ENCODE data around the gene AP2A1.

DNA sequence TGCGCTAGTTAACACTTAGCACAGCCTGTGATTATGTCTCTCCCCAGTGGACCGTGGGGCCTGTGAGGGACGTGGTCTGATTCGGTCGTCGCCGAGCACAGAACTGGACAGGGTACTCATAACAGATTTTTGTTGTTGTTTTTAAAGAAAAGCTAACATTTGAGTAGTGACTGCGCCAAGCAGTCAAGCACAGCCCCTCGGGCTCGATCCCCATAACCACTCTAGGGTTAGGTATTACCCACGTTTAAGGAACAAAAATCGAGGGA lies 83.4 kb downstream of the AP2A1 start:
- TF ChIP-seq EZH2 (IDR thresholded peaks at IDR 0.05; ENCODE audit: borderline replicate concordance, low read length): no peak
- TF ChIP-seq, protein P1, sequence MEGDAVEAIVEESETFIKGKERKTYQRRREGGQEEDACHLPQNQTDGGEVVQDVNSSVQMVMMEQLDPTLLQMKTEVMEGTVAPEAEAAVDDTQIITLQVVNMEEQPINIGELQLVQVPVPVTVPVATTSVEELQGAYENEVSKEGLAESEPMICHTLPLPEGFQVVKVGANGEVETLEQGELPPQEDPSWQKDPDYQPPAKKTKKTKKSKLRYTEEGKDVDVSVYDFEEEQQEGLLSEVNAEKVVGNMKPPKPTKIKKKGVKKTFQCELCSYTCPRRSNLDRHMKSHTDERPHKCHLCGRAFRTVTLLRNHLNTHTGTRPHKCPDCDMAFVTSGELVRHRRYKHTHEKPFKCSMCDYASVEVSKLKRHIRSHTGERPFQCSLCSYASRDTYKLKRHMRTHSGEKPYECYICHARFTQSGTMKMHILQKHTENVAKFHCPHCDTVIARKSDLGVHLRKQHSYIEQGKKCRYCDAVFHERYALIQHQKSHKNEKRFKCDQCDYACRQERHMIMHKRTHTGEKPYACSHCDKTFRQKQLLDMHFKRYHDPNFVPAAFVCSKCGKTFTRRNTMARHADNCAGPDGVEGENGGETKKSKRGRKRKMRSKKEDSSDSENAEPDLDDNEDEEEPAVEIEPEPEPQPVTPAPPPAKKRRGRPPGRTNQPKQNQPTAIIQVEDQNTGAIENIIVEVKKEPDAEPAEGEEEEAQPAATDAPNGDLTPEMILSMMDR (conservative IDR thresholded peaks at IDR 0.05 in 1 of 2, IDR thresholded peaks at IDR 0.05 in 1 of 2; ENCODE audit: extremely low read depth in 1 of 2, insufficient read depth in 1 of 2, low read depth in 1 of 2, low read length in 2 of 2): no peak

All from mammary epithelial cell (primary cell).